GM10266 (cell line): ENCODE measurements around the gene COL23A1.
"Not testable (repeated sequence)": the region's sequence is repeated elsewhere in the genome, so short reads cannot be mapped to it uniquely, and the experiment has no call there.

Experiments used
- DNase-seq: peaks from one replicate; pipeline ENCODE4 v3.0.0; 2012; ENCODE audit errors: extremely low spot score
- TF ChIP-seq, protein P1 (sequence below): IDR thresholded peaks from 2 replicates; pipeline ENCODE4 v1.5.1; 2012; ENCODE audit warnings: mild to moderate bottlenecking, low read depth; ENCODE audit not compliant: control insufficient read depth, insufficient read depth; ENCODE audit errors: missing control alignments

Gene COL23A1

DNA sequence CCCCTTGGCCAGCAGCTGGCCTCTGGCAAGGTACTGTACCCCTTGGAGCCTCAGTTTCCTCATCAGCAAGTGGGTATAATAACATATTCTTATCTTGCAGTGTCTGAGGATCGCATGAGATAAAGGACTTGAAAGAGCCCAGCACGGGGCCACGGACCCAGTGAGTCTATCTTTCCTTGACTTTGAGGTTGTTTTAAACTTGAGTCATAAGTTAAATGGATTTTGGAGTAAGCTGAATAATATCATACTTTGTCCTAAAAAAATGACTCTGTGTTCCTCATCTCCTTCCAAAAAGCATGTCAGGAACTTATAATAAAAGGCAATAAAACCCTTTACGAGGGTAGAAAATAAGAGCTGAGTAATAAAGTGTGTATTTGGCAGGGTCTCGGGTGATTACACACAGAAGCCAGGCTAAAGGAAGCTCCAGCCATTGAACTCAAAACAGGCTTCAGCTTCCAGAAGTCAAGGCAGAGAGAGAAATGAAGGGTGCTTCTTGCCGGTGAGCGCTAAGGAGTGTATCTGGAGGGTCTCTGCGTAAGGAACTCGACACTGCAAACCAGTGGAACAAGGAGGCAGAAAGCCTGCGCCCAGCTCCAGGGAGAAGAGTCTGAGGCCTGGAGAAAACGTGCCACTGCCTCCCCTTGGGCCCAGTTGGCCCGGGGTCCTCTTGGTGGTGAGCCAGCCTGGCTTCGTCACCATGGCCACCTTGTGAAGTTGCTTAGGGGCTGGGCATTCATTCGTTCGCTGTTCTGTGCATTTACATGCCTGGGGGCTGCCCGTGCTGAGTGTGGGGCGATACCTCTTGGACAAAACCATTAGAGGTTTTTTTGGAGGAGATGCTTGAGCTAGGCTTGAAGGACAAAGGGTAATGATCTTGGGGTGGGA, 285.2 kb downstream of the COL23A1 start:
- TF ChIP-seq, protein P1, sequence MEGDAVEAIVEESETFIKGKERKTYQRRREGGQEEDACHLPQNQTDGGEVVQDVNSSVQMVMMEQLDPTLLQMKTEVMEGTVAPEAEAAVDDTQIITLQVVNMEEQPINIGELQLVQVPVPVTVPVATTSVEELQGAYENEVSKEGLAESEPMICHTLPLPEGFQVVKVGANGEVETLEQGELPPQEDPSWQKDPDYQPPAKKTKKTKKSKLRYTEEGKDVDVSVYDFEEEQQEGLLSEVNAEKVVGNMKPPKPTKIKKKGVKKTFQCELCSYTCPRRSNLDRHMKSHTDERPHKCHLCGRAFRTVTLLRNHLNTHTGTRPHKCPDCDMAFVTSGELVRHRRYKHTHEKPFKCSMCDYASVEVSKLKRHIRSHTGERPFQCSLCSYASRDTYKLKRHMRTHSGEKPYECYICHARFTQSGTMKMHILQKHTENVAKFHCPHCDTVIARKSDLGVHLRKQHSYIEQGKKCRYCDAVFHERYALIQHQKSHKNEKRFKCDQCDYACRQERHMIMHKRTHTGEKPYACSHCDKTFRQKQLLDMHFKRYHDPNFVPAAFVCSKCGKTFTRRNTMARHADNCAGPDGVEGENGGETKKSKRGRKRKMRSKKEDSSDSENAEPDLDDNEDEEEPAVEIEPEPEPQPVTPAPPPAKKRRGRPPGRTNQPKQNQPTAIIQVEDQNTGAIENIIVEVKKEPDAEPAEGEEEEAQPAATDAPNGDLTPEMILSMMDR, result no peak
- DNase-seq, result no peak

DNA sequence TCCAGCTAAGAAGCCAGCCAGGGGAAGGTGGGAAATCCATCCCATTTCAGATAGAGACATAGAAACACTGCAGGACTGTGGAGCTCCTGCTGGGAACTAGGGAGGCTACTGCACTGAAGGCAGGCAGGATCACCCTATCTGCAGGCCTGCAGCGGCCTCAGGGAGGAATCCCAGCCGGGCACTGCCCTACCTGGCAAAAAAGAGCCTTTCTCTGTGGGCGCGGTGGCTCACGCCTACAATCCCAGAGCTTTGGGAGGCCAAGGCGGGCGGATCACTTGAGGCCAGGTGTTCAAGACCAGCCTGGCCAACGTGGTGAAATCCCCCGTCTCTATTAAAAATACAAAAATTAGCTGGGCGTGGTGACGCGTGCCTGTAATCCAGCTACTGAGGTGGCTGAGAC, 286.2 kb downstream of the COL23A1 start:
- no peak for DNase-seq
- TF ChIP-seq, protein P1, result no peak

DNA sequence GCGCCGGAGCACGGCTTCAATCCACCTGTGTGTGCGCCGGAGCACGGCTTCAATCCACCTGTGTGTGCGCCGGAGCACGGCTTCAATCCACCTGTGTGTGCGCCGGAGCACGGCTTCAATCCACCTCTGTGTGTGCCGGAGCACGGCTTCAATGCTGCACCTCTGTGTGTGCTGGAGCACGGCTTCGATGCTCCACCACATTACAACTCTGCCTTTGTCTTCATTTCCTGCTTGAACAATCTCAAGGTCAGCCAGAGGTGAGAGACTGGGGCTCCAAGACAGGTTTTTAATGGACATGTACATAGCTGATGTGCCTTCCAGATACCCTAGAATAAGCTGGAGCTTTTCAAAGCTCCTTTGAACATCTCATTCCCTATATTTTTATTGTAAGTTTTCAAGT, 287.9 kb downstream of the COL23A1 start:
- DNase-seq, result not testable (repeated sequence)

DNA sequence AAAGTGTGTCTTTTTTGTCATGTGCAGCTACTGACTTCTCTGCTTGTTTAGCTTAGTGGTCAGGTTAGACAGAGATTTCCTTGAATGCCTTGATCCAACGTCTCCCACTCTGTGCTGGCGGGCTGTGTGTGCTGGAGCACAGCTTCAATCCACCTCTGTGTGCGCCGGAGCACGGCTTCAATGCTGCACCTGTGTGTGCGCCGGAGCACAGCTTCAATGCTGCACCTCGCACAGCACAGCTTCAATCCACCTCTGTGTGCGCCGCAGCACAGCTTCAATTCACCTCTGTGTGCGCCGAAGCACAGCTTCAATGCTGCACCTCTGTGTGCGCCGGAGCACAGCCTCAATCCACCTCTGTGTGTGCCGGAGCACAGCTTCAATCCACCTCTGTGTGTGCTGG, 288.6 kb downstream of the COL23A1 start:
- DNase-seq, result no peak
- TF ChIP-seq, protein P1, result no peak

DNA sequence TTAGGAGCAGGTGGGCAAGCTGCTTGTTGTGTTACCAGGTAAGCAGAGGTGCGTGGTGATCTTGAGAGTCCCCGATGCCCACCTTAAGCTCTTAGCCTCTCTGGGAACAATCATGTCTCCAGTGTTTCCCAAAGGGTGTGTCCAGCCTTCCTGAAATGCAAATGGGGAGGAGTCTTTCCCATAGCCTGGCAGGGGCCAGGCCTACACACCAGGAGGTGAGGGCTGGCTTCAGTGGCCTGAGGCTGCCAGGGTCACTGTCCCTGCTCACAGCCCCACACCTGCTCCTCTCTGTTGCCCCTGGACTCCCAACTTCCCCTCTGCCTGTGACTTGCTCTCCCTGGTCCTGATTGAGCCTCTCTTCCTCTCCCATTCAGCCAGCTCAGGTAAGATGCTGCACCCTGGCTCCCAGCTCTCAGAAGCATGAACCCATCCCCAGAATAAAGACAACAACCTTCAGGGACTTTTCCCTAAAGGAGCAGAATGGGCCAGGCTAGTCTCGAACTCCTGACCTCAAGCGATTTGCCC, 291.8 kb downstream of the COL23A1 start:
- TF ChIP-seq, protein P1, result no peak
- no peak for DNase-seq

DNA sequence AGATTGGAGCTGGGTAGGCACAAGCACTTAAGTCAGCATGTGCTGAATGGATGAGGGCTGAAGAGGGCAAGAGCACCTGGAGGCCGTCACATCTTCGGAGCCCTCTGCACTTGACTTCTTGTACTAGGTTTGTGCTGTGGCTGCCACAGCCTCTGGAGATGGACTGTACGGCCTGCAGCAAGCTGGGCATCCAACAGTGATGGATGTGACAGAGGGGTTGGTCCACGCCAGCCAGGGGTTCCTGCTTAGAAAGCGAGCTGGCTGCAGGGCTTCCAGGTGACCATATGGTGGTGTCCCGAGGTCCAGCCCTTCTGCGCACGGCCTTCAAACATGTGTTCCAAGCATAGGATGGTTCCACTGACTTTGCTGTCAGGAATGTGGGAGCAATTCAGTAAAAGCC, 292.4 kb downstream of the COL23A1 start:
- TF ChIP-seq, protein P1, result no peak
- no peak for DNase-seq

DNA sequence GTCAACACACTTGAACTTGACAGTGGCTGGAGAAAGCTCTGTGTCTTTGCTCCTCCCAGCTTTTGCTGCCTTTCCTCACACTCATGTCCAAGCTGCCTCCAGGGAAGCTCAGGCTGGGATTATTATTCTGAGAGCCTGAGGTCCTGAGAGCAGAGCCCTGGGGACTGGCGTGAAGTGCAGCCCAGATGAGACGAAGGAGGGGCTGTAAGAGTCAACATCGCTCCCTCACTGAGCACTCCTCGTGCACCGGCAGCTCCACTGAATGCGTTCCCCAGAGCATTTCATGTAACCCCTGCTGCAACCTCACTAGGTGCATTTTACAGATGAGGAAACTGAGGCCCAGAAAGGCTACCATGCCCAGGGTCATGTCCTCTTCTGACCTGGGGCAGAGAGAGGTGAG, 294.1 kb downstream of the COL23A1 start:
- TF ChIP-seq, protein P1, result no peak
- no peak for DNase-seq
